ENCODE results near the gene B3GAT1. TPM values are rescaled to one million over a fixed set of nuclear protein-coding genes. Genes with fewer than 3 reads are reported as not detected.

Gene B3GAT1
- total RNA-seq, 1 experiment from 2014 or later: 0.35 TPM

GRCh38 chr11:134425413-134425812 lies 13.4 kb upstream of the B3GAT1 start:
- BruUV-seq (replicated peaks): no TSS peak
- TF ChIP-seq CTCF (IDR thresholded peaks at IDR 0.05; ENCODE audit: unreplicated experiment): no peak
- H3K27me3 Mint-ChIP-seq (ENCODE audit: unreplicated experiment): peaks cover 27% of the 10 kb centered on the region
- H3K4me3 Mint-ChIP-seq (ENCODE audit: low read depth, unreplicated experiment): no peak overlapping the region
- CTCF ChIA-PET: no interaction called here
- no peak for DNase-seq
- H3K36me3 Mint-ChIP-seq (ENCODE audit: insufficient read depth, unreplicated experiment): no peaks in the 10 kb centered on the region
- H3K9me3 Mint-ChIP-seq (ENCODE audit: low read depth, unreplicated experiment): peaks cover 10% of the 10 kb centered on the region
- H3K4me1 Mint-ChIP-seq (ENCODE audit: low read depth, unreplicated experiment): no peaks in the 10 kb centered on the region
- no peak overlapping the region for H3K27ac Mint-ChIP-seq (ENCODE audit: unreplicated experiment)
- intact Hi-C loops (cut with micrococcal nuclease; ENCODE audit: unreplicated experiment): no loop called here

GRCh38 chr11:134423106-134423505 lies 11.1 kb upstream of the B3GAT1 start:
- CTCF ChIA-PET: no interaction called here
- Mint-ChIP-seq H3K9me3 (ENCODE audit: low read depth, unreplicated experiment) (peaks cover 9% of the 10 kb centered on the region), H3K4me1 (ENCODE audit: low read depth, unreplicated experiment) (no peaks in the 10 kb centered on the region), H3K27ac (ENCODE audit: unreplicated experiment) (no peak overlapping the region), H3K36me3 (ENCODE audit: insufficient read depth, unreplicated experiment) (no peaks in the 10 kb centered on the region), H3K4me3 (ENCODE audit: low read depth, unreplicated experiment) (no peak overlapping the region), H3K27me3 (ENCODE audit: unreplicated experiment) (peaks cover 39% of the 10 kb centered on the region)
- BruUV-seq (replicated peaks): no TSS peak
- intact Hi-C loops (cut with micrococcal nuclease; ENCODE audit: unreplicated experiment): no loop called here
- no peak for TF ChIP-seq CTCF (IDR thresholded peaks at IDR 0.05; ENCODE audit: unreplicated experiment)
- no peak for DNase-seq

- H3K36me3 Mint-ChIP-seq (ENCODE audit: insufficient read depth, unreplicated experiment): no peaks in the 10 kb centered on the region
- no peak overlapping the region for H3K27ac Mint-ChIP-seq (ENCODE audit: unreplicated experiment)
- no peak for TF ChIP-seq CTCF (IDR thresholded peaks at IDR 0.05; ENCODE audit: unreplicated experiment)
- peaks cover 13% of the 10 kb centered on the region for H3K9me3 Mint-ChIP-seq (ENCODE audit: low read depth, unreplicated experiment)
- BruUV-seq (replicated peaks): no TSS peak
- intact Hi-C loops (cut with micrococcal nuclease; ENCODE audit: unreplicated experiment): no loop called here
- H3K27me3 Mint-ChIP-seq (ENCODE audit: unreplicated experiment): peaks cover 77% of the 10 kb centered on the region
- H3K4me3 Mint-ChIP-seq (ENCODE audit: low read depth, unreplicated experiment): no peak overlapping the region
- DNase-seq: no peak
- H3K4me1 Mint-ChIP-seq (ENCODE audit: low read depth, unreplicated experiment): no peaks in the 10 kb centered on the region
- CTCF ChIA-PET: no interaction called here
These were observed 6.1 kb upstream of the B3GAT1 start for GRCh38 chr11:134417871-134418840.

- Mint-ChIP-seq H3K36me3 (ENCODE audit: insufficient read depth, unreplicated experiment) (no peaks in the 10 kb centered on the region), H3K27me3 (ENCODE audit: unreplicated experiment) (peaks cover 66% of the 10 kb centered on the region), H3K9me3 (ENCODE audit: low read depth, unreplicated experiment) (peaks cover 10% of the 10 kb centered on the region), H3K27ac (ENCODE audit: unreplicated experiment) (no peak overlapping the region), H3K4me1 (ENCODE audit: low read depth, unreplicated experiment) (no peaks in the 10 kb centered on the region), H3K4me3 (ENCODE audit: low read depth, unreplicated experiment) (no peak overlapping the region)
- no TSS peak for BruUV-seq (replicated peaks)
- no peak for DNase-seq
- intact Hi-C loops (cut with micrococcal nuclease; ENCODE audit: unreplicated experiment): no loop called here
- CTCF ChIA-PET: no interaction called here
- no peak for TF ChIP-seq CTCF (IDR thresholded peaks at IDR 0.05; ENCODE audit: unreplicated experiment)
These were observed 4.7 kb upstream of the B3GAT1 start for GRCh38 chr11:134416726-134417125.
